SK-N-SH treated with all-trans-retinoic acid at 6 μM for 48 hours (cell line): ENCODE measurements around the gene MGMT.

Experiments used
- ARNTL ChIP-seq: fragments of 450-650 bp; formaldehyde crosslinking; IDR thresholded peaks from 2 replicates; pipeline ENCODE4 v1.5.0; 2020; ENCODE audit warnings: low read depth, mild to moderate bottlenecking, moderate library complexity, borderline replicate concordance
- BACH2 ChIP-seq: fragments of 250-450 bp; sonication (Bioruptor Pico); IDR thresholded peaks from 2 replicates; pipeline ENCODE4 v1.9.0; 2021; ENCODE audit warnings: mild to moderate bottlenecking, borderline replicate concordance
- CSDC2 ChIP-seq: fragments of 250-450 bp; sonication (Bioruptor Pico); IDR thresholded peaks from 2 replicates; pipeline ENCODE4 v1.5.0; 2020; ENCODE audit warnings: mild to moderate bottlenecking, moderate library complexity
- CSRNP3 ChIP-seq: fragments of 250-450 bp; sonication (Bioruptor Pico); IDR thresholded peaks from 2 replicates; pipeline ENCODE4 v1.5.1; 2021; ENCODE audit warnings: mild to moderate bottlenecking, moderate library complexity
- PATZ1 ChIP-seq: fragments of 250-450 bp; sonication (Bioruptor Pico); IDR thresholded peaks from 2 replicates; pipeline ENCODE4 v1.8.0; 2020; ENCODE audit warnings: mild to moderate bottlenecking, moderate library complexity, borderline replicate concordance
- PPARA ChIP-seq: fragments of 250-450 bp; sonication (Bioruptor Pico); IDR thresholded peaks from 2 replicates; pipeline ENCODE4 v1.5.0; 2020; ENCODE audit warnings: mild to moderate bottlenecking, borderline replicate concordance
- RARB ChIP-seq: fragments of 250-450 bp; sonication (Bioruptor Pico); IDR thresholded peaks from 2 replicates; pipeline ENCODE4 v1.8.0; 2021; ENCODE audit warnings: mild to moderate bottlenecking, moderate library complexity
- TOX ChIP-seq: fragments of 250-450 bp; sonication (Bioruptor Pico); IDR thresholded peaks from 2 replicates; pipeline ENCODE4 v1.8.0; 2021; ENCODE audit warnings: mild to moderate bottlenecking, moderate library complexity, borderline replicate concordance
- ZC3H10 ChIP-seq: fragments of 250-450 bp; sonication (Bioruptor Pico); IDR thresholded peaks from 2 replicates; pipeline ENCODE4 v1.5.1; 2021; ENCODE audit warnings: mild to moderate bottlenecking, moderate library complexity
- ZFP3 ChIP-seq: fragments of 250-450 bp; sonication (Bioruptor Pico); IDR thresholded peaks from 2 replicates; pipeline ENCODE4 v1.5.0; 2020; ENCODE audit warnings: mild to moderate bottlenecking, moderate library complexity
- ZFP30 ChIP-seq: fragments of 450-650 bp; formaldehyde crosslinking; IDR thresholded peaks from 2 replicates; pipeline ENCODE4 v1.5.0; 2022; ENCODE audit warnings: mild to moderate bottlenecking, moderate library complexity
- ZNF565 ChIP-seq: fragments of 450-650 bp; formaldehyde crosslinking; conservative IDR thresholded peaks from 2 replicates; pipeline ENCODE4 v1.5.0; 2020; ENCODE audit warnings: low read depth, mild to moderate bottlenecking, moderate library complexity
- TF ChIP-seq, protein P1 (sequence below): fragments of 250-450 bp; sonication (Bioruptor Pico); IDR thresholded peaks from 2 replicates; pipeline ENCODE4 v1.5.1; 2020; ENCODE audit warnings: low read depth, mild to moderate bottlenecking, moderate library complexity

- TF ChIP-seq PATZ1 (CRISPR knock-in tag): no peak
- TF ChIP-seq BACH2 (CRISPR knock-in tag): no peak
- TF ChIP-seq ARNTL (CRISPR knock-in tag): no peak
- no peak for TF ChIP-seq CSDC2
- TF ChIP-seq TOX (CRISPR knock-in tag): no peak
- TF ChIP-seq PPARA (CRISPR knock-in tag): no peak
- TF ChIP-seq ZFP3 (CRISPR knock-in tag): no peak
- no peak for TF ChIP-seq ZC3H10 (CRISPR knock-in tag)
- no peak for TF ChIP-seq CSRNP3 (CRISPR knock-in tag)
- no peak for TF ChIP-seq ZFP30 (CRISPR knock-in tag)
- no peak for TF ChIP-seq RARB (CRISPR knock-in tag)
- TF ChIP-seq ZNF565: no peak
- TF ChIP-seq, protein P1, sequence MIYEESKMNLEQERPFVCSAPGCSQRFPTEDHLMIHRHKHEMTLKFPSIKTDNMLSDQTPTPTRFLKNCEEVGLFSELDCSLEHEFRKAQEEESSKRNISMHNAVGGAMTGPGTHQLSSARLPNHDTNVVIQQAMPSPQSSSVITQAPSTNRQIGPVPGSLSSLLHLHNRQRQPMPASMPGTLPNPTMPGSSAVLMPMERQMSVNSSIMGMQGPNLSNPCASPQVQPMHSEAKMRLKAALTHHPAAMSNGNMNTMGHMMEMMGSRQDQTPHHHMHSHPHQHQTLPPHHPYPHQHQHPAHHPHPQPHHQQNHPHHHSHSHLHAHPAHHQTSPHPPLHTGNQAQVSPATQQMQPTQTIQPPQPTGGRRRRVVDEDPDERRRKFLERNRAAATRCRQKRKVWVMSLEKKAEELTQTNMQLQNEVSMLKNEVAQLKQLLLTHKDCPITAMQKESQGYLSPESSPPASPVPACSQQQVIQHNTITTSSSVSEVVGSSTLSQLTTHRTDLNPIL (CRISPR knock-in tag): no peak
Measured at GRCh38 chr10:129552119-129552518, 85.1 kb downstream of the MGMT start.
